Activated CD8-positive, alpha-beta memory T cell treated with anti-CD3 and anti-CD28 coated beads, Interleukin-2, amount 50 U/mL, for 24 hours (primary cell): ENCODE data around the gene NUTM2F.
"Not testable (repeated sequence)": the region's sequence is repeated elsewhere in the genome, so short reads cannot be mapped to it uniquely, and the experiment has no call there.

Experiments
- DNase-seq: peaks from one replicate; pipeline ENCODE4 v3.0.0-alpha.2; 2020; ENCODE audit errors: extremely low read depth

NUTM2F gene, protein sequence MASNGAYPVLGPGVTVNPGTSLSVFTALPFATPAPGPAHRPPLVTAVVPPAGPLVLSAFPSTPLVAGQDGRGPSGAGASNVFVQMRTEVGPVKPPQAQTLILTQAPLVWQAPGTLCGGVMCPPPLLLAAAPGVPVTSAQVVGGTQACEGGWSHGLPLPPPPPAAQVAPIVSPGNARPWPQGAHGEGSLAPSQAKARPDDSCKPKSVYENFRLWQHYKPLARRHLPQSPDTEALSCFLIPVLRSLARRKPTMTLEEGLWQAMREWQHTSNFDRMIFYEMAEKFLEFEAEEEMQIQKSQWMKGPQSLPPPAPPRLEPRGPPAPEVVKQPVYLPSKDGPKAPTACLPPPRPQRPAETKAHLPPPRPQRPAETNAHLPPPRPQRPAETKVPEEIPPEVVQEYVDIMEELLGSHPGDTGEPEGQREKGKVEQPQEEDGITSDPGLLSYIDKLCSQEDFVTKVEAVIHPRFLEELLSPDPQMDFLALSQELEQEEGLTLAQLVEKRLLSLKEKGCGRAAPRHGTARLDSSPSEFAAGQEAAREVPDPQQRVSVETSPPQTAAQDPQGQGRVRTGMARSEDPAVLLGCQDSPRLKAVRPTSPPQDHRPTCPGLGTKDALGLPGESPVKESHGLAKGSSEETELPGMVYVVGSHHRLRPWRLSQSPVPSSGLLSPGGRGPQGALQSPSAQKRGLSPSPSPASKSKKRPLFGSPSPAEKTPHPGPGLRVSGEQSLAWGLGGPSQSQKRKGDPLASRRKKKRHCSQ

DNA sequence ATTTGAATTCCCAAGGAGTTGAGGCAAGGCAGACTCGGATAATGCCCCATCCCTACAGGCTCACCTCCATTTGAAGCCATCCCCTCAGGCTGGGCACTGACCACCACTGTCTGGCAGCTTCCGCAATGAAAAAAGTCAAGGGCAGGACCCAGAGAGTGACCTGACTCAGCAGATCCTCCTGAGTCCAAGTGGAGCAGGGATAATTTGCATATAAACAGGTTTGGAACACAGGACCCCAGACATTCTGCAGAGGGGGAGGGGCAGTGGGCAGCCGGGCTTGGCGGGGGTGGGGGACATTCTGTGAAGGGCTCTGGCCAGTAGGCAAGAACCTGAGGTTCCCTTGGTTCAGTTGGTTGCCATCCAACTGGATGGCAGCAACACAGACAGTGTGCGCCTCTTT lies at the start of gene NUTM2F:
TSS of gene NUTM2F (minus strand) at position 101 of the 400 bp plus-strand sequence. CDS start at position 80, 21 bp downstream.
- not testable (repeated sequence) for DNase-seq

DNA sequence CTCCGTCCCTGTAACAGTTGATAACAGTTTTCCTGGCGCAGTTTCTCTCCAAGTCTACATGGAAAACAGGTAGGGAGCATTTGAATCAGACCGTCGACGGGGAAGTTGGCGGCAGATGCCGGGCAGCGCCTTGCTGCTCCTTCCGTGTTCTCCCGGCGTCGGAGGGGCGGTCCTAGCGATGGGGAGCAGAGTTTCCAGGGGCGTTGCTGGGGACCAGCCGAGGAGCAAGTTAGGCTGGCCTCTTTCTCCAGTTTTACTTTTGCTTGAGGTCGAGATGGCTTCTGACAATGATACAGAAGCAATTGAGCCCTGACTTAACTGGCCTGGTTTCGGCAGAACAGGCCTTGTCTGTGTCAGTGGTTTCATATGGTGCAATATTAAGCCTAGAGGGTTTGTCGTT lies 46.8 kb upstream of the NUTM2F start:
- not testable (repeated sequence) for DNase-seq

DNA sequence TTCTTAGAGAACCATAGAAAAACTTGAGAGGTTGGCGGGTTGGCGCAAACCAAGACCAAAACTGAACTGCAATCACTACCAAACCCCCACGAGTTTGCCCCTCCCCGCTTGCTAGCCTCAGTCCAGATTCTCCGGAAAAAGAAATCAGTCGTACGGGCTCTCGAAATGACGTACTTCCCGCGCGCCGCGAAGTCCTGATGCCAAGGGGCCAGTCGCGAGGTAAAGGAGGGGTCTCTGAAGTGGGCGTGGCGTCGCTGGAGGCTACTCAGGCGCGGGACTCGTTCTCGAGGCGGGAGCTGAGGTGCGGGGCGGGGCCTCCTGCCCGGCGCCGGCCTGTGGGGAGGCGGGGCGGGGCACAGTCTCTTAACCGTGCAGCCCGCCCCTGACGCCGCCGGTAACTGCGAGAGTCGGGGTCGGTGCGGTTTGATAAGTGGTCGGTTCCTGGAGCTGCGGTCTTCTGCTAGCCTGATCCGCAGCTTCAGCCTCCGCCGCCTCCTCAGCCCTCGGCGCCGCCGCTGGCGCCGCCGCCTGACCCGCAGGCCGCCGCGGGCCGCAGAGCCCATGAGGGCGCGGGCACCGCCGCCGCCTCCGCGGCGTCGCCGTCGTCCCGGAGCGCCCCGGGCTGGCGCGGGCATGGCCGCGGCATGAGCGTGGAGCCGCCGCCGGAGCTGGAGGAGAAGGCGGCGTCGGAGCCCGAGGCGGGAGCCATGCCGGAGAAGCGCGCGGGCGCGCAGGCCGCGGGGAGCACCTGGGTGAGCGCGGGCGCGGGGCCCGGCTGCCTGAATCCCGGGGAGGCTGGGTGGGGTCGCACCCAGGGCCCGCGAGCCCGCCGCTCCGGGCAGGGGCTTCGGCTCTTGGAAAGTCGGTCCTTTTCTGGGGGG lies 46.0 kb upstream of the NUTM2F start:
- DNase-seq: peak; percentile 62

DNA sequence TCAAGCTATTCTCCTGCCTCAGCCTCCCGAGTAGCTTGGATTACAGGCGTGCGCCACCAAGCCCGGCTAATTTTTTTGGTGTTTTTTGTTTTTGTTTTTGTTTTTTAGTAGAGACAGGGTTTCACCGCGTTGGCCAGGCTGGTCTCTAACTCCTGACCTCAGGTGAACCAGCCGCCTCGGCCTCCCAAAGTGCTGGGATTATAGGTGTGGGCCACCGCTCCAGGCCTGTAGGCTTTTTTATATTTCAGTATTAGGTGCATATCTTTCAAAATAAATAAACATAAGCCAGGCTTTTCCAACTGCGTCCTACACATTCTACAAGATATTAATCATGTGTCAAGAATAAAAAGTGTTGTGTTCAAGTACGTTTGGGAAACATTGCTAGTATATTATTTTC lies 45.3 kb upstream of the NUTM2F start:
- DNase-seq: not testable (repeated sequence)

DNA sequence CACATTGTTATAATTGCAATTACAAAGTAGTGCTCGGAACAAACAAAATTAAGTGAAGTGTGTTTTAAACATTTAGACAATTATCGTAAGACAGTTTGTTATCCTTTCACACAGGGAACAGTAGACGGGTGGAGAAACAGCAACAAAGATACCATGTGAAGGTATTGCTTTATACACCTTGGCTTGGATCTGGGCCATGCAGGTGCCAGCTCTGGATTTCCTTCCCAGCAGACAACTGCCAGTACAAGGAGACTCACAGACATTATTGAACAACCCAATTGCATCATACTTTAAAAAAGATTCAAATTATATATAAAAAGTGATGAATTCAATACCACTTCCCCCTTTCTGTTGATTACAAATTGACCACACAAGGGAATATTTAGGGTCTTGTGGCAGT lies 41.8 kb upstream of the NUTM2F start:
- DNase-seq: not testable (repeated sequence)

DNA sequence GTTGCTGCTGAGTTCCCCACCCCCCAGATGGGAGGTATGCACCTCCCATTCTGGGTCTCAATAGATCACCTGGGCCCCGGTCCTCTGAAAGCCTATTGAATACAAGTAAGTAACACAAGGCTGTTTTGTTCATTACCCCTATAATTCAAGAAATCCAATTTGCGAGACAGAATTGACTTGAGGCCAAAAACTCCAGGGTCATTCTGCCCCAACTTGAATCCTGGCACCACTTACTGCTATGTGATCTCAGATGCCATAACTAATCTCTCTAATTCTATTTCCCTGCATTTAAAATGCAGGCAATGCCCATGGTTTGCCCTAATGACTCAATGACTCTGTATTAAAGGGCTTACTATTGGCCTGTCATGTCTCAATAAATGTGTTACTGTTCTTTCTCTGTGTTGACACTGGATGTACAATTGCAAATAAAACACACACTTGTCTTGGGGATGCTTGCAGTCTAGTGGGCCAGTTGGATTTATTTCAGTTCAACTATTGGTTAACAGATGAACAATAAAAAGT lies 35.7 kb upstream of the NUTM2F start:
- not testable (repeated sequence) for DNase-seq

DNA sequence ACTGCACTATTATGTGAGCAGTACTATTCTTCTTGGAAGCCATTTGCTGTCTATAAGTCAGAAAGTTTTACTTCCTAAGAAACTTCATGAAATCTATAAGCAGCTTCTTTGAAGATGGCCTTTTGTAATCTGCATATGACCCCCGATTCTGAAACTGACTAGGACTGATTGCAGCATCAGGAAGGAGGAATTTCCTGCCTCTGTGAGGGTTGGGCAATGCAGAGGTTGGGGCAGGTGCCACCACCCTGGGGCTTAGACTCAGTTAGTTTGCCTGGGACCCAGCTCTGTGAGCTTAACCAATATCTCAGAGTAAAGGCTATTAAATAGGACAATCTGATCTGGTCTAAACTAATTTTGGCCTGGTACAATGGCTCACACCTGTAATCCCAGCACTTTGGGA lies 28.7 kb upstream of the NUTM2F start:
- DNase-seq: not testable (repeated sequence)

DNA sequence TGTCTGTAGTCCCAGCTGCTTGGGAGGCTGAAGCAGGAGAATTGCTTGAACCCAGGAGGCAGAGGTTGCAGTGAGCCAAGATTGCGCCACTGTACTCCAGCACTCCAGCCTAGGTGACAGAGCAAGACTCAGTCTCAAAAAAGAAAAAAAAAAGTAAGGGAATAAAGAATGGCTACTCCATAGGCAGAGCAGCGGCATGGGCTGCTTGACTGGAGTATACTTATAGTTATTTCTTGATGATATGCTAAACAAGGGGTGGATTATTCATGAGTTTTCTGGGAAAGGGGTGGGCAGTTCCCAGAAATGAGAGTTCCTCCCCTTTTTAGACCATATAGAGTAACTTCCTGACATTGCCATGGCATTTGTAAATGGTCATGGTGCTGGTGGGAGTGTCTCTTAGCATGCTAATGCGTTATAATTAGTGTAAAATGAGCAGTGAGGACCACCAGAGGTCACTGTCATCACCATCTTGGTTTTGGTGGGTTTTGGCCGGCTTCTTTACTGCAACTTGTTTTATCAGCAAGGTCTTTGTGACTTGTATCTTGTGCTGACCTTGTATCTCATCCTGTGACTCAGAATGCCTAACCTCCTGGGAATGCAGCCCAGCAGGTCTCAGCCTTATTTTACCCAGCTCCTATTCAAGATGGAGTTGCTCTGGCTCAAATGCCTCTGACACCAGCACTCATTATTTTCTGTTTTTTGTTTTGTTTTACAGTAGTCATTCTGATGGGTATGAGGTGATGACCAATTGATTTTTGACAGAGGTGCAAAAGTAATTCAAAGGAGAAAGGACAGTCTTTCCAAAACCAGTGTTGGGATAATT lies 23.7 kb upstream of the NUTM2F start:
- DNase-seq: not testable (repeated sequence)

DNA sequence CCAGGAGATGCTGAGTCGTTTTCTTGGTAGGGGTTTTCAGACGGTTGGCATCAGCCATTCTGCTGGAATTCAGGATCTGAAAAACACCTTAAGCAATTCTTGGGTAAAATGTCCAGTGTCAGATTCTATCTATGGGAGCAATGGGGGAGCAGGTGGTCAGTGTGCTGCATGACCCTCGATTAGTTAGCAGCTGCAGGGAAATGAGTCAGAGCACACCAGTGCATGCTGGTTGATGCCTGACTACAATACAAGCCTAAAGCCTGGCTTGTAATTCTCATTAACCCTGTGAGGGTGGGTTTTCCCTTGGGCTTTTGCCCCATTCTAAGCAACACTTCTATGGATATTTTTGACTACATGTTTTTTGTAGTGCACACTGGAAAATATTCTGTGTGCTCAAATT lies 20.3 kb upstream of the NUTM2F start:
- DNase-seq: not testable (repeated sequence)

DNA sequence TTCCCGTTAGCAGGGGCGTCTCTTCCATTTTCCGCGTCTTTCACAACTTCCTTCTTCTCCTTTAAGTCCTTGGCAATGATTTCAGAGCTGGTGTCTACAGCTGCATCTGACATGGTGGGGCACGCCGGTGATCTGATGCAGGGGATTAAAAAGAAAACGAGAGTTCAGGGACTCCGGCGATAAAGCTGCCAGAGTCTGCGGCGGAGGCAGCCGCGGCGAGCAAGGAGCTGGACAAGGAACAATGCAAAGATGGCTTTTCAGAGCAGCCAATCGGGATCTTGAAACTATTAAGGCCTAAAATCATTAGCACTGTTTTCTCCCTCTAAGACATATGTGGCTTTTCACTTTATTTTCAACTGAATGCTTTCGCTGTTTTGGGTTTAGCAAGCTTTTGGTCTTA lies 19.0 kb upstream of the NUTM2F start:
- DNase-seq: not testable (repeated sequence)

DNA sequence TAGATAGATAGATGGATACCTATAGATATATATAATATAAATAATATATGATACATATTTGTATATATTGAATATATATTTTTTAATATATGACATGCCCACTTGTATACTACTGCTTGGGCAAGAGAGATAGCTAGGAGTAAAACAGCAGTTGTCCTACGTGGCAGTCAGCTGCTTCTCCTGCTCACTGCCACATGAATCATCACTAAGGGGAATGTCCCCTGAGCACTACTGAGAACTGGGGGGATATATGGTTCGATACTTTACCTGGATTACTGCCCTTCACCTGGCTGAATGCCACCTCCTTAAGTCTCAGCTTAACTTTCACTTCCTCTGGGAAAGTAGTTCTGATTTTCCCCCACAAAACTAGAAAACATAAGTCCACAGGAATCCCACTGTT lies 13.3 kb upstream of the NUTM2F start:
- DNase-seq: not testable (repeated sequence)

DNA sequence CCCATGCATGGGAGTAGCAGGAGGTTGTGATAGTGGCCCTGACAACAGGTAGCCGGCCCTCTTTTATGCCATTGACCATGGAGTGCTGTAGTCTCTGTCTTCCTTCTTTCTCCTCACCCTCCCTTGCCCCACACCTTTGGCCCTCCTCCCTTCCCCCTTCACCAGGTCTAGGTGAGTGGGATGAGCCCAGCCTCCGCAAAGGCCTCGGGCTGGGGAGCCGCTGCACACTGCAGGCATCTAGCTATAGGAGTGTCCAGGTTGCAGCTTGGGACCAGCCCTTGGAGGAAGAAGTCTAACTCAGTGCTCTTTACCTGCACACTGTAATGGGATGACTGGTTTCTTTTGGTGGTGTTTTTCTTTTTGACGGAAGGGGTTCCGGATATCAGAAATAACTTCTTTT lies 12.3 kb upstream of the NUTM2F start:
- not testable (repeated sequence) for DNase-seq

DNA sequence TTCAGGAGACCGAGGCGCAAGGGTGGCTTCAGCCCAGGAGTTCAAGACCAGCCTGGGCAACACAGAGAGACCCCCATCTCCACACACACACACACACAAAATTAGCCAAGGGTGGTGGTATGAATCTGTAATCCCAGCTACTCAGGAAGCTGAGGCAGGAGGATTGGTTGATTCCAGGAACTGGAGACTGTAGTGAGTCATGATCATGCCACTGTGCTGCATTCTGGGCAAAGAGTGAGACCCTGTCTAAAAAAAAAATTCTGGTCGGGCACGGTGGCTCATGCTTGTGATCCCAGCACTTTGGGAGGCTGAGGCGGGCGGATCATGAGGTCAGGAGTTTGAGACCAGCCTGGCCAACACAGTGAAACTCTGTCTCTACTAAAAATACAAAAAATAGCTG lies 11.2 kb upstream of the NUTM2F start:
- DNase-seq: not testable (repeated sequence)

DNA sequence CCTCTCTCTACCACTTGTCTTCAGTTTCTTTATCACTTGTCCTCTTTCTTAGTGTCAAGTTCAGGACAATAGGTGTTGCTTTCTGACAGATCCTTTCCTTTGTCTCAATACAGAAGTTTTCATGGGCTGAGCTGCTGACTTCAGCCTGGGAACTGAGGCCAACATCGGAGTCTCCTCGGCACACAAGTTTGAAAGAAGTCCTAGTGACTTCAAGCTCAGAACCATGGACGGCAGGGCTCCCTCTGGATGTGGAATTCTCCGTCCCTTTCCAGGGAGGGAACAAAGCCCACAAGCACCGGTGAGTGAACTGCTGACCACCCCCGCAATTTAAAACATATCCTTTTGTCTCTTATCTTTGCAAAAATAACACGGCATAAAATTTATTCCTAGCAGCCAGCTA lies 10.3 kb upstream of the NUTM2F start:
- DNase-seq: not testable (repeated sequence)

DNA sequence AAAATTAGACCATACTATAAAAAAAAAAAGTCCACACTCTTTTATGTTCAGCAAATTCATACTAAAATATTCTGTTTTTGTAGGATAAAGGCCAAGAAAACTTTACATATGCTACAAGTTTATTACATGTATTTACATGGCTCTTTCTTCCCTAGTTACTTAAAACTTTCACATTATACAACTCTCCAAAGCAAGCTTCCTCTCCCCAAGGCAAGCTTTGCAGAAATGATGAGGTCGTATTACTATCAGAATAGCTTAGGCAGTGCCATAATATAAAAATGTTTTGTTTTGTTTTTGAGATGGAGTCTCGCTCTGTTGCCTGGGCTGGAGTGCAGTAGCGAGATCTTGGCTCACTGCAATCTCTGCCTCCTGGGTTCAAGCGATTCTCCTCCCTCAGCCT lies 8.0 kb upstream of the NUTM2F start:
- not testable (repeated sequence) for DNase-seq

DNA sequence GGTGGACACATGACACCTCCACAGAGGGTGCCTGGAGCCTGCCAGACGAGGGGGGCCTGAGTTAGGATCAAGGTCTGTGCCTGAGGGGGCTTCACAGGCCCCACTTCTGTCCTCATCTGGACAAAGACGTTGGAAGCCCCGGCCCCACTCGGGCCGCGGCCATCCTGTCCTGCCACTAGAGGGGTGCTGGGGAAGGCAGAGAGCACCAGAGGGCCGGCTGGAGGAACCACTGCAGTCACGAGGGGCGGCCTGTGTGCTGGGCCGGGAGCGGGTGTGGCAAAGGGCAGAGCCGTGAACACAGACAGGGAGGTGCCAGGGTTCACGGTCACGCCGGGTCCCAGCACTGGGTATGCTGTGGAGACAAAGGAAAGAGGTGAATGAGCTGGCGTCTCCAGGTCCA lies 2.9 kb downstream of the NUTM2F start:
- not testable (repeated sequence) for DNase-seq

DNA sequence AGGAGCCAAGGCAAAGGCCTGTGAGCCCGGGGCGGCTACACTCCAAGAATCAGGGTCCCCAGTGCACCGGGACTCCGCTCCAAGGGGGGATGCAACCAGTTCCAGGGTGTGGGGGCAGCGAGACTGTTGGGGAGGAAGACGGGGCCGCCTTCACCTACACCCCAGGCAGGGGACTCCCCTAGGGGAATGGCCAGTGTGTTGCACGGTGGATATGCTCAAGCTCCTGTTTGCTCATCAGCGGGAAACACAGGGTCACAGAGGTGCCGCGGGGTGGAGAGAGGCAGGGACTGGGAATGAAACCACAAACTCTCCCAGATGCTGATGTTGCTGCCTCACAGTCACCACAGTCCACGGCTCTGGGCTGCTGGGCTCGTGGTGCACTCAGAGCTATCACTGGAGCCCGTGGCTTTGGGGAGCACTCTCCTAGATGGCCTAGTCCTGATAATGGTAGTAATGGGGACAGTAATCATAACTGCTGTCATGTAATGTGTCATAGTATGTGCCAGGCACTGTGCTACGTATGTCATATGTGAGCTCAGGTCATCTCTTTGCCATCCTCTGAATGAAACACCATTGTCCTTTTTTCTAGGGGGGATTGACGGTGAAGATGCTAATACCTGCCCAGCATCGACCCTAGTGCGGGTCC lies 5.2 kb downstream of the NUTM2F start:
- not testable (repeated sequence) for DNase-seq

DNA sequence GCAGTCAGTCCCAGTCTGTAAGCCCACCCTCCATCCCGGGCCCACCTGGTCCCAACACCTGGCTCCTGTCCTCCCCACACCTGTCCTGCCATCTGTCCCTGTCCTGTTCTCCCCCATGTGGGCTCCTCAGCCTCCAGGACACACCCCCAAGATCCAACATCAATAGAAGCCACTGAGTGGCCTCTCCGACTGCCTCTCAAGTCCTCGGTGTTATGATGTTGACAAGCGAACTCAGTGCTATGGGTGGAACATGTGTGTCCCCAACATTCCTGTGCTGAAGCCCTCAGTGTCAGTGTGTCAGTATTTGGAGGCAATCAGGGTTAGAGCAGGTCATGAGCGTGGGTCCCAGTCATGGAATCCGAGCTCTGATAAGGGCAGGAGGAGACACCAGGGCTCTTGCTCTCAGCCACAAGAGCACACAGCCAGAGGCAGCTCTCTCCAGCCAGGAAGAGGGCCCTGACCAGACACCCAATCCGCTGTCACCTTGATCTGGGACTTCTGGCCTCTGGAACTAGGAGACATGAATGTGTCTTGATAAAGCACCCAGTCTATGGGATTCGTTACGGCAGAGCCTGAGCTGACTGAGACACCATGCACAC lies 6.0 kb downstream of the NUTM2F start:
- DNase-seq: not testable (repeated sequence)

DNA sequence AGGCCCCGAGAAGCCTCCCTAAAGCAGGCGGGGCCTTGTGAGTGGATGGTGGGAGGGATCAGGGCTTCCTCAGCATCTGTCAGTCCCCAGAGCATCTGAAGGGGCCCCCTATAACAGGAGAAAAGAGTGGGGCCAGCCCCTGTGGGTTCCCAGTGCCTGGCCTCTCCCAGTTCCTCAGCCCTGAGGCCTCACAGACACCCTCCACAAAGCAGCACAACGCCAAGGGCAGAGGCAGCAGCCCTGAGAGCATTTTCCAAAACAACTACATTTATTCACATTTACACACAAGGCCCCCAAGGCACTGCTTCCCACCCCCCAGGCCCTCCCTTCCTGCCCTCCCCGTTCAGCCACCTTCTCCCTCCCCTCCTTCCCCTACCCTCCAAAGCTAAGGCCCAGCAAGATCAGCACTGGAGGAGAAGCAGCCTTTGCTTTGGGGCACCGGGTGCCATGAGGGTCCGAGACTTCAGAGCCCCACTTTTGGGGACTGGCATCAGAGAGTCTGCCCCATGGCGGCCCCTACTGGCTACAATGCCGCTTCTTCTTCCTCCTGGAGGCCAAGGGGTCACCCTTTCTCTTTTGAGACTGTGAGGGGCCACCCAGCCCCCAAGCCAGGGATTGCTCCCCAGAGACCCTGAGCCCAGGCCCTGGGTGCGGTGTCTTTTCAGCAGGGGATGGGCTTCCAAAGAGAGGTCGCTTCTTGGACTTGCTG lies 10.3 kb downstream of the NUTM2F start:
- DNase-seq: not testable (repeated sequence)
